ENCODE data around the gene SLC30A3. TPM values are rescaled to one million over a fixed set of nuclear protein-coding genes. Genes with fewer than 3 reads are reported as not detected.
A peak's percentile ranks its signal among the peaks of the same experiment; 100 is the strongest.

The SLC30A3 gene
- total and polyA plus RNA-seq, 2 of the 13 experiments (the other 11 are each of a cell fraction or from before 2014, with no cell fraction given): 0.38 to 0.79 TPM

- TF ChIP-seq ATF4 (CRISPR knock-in tag; IDR thresholded peaks at IDR 0.05) (no peak), ZBTB8A (CRISPR knock-in tag; IDR thresholded peaks at IDR 0.05; ENCODE audit: borderline replicate concordance, low read depth) (no peak), CCDC6 (CRISPR knock-in tag; IDR thresholded peaks at IDR 0.05) (peak; percentile 90), ELF3 (CRISPR knock-in tag; IDR thresholded peaks at IDR 0.05) (0 out of 2 replicates have a peak, but pooled peaks have one; percentile 11), ZNF83 (CRISPR knock-in tag; IDR thresholded peaks at IDR 0.05; ENCODE audit: borderline replicate concordance) (no peak), ZNF382 (CRISPR knock-in tag; IDR thresholded peaks at IDR 0.05; ENCODE audit: borderline replicate concordance) (no peak), MAX (IDR thresholded peaks at IDR 0.05) (peak; percentile 99), ZNF546 (CRISPR knock-in tag; conservative IDR thresholded peaks at IDR 0.05) (peak; percentile 97), CREB3 (CRISPR knock-in tag; IDR thresholded peaks at IDR 0.05) (no peak), HHEX (CRISPR knock-in tag; IDR thresholded peaks at IDR 0.05) (no peak), ZNF101 (CRISPR knock-in tag; IDR thresholded peaks at IDR 0.05; ENCODE audit: borderline replicate concordance, low read depth) (no peak), MEIS1 (CRISPR knock-in tag; IDR thresholded peaks at IDR 0.05; ENCODE audit: borderline replicate concordance) (no peak), ZNF609 (CRISPR knock-in tag; IDR thresholded peaks at IDR 0.05; ENCODE audit: borderline replicate concordance) (no peak), DBP (CRISPR knock-in tag; IDR thresholded peaks at IDR 0.05; ENCODE audit: not compliant biosample characterization) (no peak), CREM (IDR thresholded peaks at IDR 0.05) (no peak), CREM (CRISPR knock-in tag; IDR thresholded peaks at IDR 0.05) (no peak), ARNTL (CRISPR knock-in tag; IDR thresholded peaks at IDR 0.05) (peak; percentile 73), CBX2 (IDR thresholded peaks at IDR 0.05; ENCODE audit: low read depth, low read length) (no peak), CBX2 (CRISPR knock-in tag; IDR thresholded peaks at IDR 0.05; ENCODE audit: low read depth) (no peak), MBNL3 (CRISPR knock-in tag; conservative IDR thresholded peaks at IDR 0.05) (no peak), DNMT1 (CRISPR knock-in tag; IDR thresholded peaks at IDR 0.05) (peak; percentile 86; the same call in 1 of the 2 replicates), GATAD2A (CRISPR knock-in tag; IDR thresholded peaks at IDR 0.05) (0 out of 2 replicates have a peak, but pooled peaks have one; percentile 25)
Measured at GRCh38 chr2:27217173-27218121, 45.4 kb downstream of the SLC30A3 start, which contains the start of gene CAD (continued).
